IPS DF 4.7 (cell line): ENCODE measurements around the gene DUSP9.

ENCODE experiments used
- DNase-seq: peaks from one replicate; pipeline ENCODE4 v3.0.0-alpha.2; 2013; ENCODE audit warnings: low spot score; ENCODE audit errors: extremely low read depth

DUSP9 gene

DNA sequence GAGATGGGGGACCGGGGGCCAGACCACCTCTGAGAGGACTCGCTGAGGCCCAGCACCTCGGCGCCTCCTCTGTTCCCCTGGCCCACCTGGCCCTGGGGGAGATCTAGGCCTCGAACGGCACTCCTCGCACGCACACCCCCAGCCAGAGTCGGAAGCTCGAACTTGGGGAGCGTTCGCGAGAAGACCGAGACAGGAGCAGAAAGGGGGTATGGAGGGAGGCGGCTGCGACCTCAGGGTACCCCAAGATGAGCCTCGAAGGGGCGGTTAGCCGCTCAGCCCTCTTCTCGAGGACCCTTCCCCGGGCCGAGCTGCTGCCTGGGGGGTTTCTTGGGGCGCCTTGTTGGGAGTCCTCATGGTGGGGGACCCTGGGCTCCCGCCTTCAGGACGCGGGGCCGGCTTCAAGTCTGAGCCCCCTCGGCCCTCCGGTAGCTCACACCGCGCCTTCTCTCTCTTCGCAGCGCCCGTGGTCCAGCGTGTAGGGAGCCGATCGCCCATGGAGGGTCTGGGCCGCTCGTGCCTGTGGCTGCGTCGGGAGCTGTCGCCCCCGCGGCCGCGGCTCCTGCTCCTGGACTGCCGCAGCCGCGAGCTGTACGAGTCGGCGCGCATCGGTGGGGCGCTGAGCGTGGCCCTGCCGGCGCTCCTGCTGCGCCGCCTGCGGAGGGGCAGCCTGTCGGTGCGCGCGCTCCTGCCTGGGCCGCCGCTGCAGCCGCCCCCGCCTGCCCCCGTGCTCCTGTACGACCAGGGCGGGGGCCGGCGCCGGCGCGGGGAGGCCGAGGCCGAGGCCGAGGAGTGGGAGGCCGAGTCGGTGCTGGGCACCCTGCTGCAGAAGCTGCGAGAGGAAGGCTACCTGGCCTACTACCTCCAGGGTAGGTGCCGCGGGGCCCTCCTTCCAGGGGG is 706 bp downstream of the DUSP9 start:
- DNase-seq, result no peak

DNA sequence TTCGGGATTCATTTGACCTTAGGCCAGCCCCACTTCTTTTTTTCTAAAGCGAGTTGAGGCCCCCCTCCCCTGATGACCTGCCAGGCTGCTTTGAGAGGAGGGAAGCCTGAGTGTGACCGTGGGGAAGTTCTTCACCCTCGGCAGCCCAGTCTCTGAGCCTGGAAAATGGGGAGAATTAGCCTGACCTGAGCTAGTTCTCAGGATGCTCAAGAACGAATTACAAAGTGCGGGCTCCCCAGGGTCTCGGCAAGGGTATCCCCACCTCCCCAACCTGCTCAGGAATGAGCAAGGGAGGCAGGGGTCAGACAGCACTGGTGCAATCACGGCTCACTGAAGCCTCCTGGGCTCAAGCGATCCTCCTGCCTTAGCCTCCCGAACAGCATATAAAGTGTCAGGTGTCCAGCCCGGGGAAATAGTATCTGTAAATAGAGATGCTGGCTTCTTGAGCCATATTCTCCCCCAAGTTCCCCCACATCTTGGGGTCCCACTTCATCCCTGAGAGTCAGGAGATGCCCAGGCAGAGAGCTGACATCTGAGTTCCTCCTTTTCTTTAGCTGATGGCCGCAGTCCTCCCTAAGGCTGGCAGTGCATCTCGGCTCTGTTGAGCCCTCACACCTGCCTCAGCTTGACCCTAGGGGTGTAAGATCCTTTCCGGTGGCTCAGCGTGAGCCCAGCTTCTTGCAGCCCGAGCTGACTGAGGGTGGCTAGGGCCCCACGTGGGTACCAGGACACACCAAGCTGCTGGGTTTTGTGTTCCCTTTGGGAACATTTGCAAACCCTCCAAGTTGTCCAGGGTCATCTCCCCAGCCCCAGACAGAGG is 1.6 kb downstream of the DUSP9 start:
- DNase-seq, result no peak

DNA sequence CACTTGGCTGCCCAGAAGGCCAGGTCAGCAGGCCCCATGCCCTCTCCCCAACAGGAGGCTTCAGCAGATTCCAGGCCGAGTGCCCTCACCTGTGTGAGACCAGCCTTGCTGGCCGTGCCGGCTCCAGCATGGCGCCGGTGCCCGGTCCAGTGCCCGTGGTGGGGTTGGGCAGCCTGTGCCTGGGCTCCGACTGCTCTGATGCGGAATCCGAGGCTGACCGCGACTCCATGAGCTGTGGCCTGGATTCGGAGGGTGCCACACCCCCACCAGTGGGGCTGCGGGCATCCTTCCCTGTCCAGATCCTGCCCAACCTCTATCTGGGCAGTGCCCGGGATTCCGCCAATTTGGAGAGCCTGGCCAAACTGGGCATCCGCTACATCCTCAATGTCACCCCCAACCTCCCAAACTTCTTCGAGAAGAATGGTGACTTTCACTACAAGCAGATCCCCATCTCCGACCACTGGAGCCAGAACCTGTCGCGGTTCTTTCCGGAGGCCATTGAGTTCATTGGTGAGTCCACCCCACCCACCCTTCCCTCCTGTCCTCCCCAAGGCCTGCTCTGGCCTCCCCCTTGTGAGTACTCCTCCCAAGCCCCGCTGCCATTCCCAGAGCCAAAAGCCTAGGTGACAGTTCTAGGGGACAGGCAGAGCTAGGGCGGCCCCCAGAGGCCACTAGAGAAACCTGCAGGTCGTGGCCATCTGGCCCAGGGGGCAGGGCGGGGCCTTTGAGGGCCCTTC is 2.3 kb downstream of the DUSP9 start:
- DNase-seq, result no peak

DNA sequence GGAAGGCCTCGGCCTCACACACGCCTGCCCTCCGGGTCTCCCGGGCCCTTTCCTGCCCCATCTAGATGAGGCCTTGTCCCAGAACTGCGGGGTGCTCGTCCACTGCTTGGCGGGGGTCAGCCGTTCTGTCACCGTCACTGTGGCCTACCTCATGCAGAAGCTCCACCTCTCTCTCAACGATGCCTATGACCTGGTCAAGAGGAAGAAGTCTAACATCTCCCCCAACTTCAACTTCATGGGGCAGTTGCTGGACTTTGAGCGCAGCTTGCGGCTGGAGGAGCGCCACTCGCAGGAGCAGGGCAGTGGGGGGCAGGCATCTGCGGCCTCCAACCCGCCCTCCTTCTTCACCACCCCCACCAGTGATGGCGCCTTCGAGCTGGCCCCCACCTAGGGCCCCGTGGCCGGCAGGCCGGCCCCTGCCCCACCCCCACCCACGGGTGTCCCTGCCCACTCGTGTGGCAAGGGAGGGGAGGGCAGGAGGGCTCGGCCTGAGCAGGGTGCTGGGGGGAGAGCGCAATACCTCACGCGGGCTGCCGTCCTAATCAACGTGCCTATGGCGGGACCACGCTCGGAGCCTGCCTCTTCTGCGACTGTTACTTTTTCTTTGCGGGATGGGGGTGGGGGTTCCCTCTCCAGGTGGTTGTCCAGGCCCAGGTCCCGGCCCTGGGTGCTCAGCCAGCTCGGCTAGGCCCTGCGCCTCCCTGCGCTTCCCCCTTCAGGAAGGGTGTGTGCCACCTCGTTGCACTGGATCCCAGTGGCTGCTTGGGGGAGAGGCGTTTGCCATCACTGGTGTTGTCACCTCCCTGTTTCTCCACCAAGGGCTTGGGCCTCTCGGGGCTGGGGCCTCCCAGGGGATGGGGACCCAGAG is 3.1 kb downstream of the DUSP9 start:
- DNase-seq, result no peak

DNA sequence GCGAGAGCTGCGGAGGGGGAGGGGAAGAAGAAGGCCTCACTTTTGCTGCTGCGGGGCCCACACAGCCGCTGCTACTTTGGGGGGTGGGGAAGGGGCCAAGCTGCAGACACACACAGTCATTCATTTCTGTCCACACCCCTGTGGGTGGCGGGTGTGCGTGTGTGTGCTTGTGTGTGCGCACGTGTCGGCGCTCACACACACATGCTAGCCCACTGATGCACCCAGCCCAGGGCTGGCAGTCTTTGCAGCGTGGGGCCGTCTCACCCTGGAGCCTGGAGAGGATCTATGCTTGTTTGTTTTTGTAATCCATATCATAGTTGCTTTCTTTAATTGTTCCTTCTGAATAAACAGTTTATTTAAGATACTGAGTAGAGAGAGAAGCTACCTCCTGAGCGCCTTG is 4.0 kb downstream of the DUSP9 start:
- no peak for DNase-seq

DNA sequence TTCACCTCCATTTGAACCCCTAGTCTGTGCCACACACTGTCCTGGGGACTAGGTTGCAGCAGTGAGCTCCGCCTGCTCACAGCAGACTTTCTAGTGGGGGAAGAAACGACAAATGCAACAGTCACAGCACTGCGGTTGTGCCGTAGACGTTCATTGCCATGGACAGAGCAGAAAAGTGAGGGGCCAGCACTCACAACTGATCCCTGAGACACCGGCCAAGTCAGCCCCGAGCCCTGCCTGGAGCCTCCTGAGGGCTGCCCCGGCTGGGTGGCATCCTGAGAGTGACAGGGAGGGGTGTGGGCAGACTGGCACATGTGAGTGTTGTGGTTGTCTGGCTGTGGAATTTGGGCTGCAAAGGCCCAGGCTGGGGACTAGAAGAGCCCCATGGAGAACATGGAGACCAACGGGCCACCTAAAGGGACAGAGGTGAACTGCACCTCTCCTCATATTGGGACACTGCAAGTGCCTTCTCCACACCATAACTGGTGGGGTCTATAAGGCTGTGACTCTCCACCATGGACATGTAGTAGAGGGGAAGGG is 4.6 kb downstream of the DUSP9 start:
- DNase-seq, result no peak

DNA sequence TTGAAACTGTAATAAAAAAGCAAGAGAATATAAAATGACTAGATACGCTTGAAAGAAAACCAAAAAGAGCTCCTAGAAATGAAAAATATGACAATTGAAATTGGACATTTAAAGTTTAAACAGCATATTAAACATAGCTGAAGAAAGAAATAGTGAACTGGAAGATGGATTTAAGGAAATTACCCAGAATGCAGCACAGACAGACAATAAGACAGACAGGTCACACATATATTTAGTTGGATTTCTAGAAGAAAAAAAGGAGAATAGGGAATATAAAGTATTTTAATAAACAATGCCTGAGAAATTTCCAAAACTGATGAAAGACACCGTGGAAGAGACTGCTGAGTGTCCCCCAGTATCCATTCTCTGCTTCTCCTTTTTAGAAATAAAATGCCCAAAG is 6.6 kb downstream of the DUSP9 start:
- DNase-seq, result no peak

DNA sequence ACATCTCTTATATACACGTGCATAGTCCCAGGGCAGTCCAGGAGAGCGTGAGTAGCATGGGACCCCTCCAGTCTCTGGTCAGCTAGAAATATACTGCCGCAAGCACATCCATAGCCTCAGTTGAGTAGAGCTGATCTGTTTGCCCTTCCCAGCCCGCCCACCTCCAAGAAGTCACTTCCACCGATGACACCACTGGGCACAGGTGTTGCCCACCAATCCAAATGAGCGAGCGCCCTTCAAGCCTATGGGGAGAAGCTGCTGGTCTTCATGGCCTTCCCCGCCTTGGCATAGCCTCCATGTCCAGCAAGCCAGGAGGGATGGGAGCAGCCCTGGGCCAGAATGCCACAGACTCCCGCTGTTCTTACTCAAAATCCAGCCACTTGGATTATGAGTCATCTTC is 10.2 kb downstream of the DUSP9 start:
- no peak for DNase-seq

DNA sequence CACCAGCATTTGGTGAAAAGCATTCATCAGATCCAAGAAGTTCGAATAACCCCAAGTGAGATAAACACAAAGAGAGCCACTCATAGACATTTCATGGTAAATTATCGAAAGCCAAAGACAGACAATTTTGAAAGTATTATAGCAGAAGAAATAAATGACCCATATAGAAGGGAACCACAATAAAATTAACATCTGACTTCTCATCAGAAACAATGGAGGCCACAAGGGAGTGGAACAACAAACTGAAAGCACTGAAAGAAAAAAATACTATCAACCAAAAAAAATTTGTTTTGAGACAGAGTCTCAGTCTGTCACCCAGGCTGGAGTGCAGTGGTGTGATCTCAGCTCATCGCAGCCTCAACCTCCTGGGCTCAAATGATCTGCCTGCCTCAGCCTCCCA is 12.3 kb downstream of the DUSP9 start:
- DNase-seq, result no peak

DNA sequence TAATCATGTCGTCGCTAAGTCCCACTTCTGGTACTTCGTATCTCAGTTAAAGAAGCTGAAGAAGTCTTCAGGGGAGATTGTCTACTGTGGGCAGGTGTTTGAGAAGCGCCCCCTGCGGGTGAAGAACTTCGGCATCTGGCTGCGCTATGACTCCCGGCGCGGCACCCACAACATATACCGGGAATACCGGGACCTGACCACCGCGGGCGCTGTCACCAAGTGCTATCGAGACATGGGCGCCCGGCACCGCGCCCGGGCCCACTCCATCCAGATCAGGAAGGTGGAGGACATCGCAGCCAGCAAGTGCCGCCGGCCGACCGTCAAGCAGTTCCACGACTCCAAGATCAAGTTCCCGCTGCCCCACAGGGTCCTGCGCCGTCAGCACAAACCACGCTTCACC is 15.3 kb downstream of the DUSP9 start:
- no peak for DNase-seq

DNA sequence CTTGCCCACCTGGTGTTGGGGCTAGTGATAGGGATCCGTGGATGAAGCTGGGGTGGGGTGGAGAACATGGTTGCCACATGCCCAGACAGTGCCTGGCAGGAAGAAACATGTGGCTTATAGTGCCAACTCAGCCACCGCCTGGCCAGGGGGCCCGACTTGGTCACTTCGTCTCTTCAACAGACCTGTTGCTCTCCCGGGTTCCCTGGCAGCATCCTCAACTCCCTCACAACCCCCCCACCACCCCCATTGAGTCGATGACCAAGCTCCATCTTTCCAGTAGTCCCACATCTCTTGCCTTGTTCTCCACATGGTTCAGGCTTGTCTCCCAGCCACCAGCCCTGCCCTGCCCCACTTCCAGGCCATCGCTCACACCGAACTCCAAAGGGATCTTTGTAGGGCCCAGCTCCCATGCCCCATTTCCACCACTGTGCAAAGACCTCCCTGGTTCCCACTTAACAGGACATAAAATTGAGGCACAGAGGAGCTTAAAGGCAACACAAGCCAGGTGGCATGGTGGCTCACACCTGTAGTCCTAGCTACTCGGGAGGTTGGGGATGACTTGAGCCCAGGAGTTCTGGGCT is 18.8 kb downstream of the DUSP9 start:
- DNase-seq, result no peak

DNA sequence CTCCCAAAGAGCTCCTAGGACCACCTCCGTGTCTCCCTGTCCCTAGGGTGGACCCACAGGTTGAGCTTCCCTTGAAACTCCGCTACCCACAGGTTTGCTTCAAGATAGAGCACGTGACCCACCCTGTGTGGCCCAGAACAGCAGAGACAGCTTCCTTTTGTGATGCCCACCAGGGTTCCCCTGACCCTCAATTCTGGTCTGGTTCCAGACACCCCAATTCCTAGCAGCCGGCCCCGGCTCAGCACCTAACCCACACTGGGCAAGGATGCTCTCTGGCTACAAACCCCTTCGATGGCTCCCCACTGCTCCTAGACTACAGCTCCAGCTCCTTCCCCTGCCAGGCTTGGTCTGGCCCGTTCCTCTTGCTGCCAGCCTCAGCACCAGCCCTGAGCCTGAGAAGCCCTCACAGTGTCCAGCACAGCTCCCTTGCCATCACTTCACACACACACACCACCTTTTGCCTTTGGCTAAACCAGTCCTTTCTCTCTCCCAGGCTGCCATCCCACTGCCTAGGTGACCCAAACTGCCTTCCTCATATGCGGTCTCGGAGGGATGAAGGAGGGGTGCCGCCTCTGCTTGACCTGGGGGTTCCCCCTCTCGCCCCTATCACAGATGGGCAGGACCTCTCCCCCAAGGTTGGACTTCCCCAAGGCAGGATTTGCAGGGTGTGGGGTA is 20.4 kb downstream of the DUSP9 start:
- no peak for DNase-seq

DNA sequence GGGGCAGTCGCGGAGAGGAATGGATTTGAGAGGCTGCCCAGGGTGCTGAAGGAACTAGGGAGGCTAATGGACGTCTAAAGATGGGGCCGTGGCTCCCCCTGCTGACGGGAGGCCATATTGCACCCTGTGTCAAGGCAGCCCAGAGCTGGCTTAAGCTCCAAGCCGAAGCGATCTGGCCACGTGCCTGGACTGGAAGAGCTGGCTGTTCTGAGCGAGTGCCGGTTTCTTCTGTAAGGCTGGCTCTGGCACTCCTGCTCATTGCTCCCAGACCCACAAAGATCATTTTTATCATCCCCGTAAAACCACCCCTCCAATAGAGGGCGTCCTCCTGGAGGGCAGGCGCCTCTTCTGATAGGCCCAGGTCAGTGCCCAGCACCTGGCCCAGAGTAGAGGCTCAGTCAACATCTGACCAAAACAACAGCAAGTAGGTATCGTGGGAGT is 21.0 kb downstream of the DUSP9 start:
- no peak for DNase-seq

DNA sequence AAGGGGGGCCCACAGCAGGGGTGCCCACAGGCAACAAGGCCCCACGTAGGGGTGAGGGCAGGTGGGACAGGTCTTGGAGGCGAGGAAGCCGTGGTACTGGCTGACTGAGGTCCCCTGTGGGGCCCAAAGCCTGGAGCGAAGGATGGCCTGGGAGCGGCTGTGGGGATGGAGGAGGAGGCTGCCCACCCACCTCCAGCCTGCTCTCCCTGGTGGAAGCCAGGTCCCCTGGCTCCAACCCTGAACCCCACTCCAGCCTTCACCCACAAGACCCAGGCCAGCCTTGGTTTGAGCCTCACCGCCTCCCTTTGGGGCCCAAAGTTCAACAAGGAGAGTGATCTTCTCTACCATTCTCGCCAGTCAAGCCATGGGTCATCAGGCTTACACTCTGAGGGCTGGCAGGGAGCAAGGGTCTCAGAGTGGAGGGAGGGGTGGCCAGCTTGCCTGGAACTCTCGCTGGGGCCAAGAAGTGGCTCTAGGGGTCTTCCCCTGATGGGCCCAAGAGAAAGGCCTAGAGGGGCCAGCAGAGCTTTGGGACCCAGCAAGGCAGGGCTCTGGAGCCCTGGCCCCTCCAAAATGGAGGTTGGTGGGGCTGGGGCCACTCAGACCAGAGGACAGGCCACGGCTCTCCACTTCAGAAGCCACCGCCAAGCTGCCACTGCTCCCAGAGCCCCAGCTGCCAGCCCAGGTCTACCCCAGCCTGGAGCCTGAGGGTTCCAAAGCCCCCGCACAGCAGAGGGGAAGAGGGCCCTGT is 21.6 kb downstream of the DUSP9 start:
- no peak for DNase-seq

DNA sequence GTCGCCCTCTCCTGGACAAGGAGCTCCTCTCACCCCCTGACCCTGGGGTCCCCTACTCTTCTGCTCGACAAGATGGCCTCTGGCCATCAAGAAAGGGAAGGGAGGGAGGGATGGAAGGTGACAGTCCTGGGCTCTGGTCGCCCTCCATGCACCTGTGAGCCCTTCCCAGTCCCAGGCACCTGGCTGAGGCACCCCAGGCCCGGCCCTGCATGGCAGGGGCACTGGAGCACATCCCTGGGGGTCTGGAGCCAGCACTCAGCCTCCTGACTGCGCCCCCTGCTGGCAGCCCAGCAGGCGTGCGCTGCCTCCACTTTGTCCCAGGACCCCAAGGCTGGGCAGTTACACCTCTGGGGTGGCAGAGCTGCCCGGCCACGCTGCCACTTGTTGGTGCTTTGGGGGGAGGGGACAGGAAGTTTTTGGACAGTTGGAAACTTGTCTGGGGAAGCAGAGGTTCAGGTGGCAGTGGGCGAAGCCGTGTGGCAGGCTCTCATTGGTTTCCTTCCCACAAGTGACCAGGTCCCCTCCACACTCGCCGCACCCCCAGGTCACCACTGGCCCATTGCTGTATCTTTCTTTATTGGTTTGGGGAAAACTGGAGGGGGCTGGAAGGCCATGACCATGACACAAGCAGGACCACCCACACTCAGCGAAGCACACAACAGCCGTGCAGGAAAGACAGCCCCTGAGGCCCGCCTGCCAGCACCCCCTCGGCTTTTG is 22.3 kb downstream of the DUSP9 start:
- no peak for DNase-seq

DNA sequence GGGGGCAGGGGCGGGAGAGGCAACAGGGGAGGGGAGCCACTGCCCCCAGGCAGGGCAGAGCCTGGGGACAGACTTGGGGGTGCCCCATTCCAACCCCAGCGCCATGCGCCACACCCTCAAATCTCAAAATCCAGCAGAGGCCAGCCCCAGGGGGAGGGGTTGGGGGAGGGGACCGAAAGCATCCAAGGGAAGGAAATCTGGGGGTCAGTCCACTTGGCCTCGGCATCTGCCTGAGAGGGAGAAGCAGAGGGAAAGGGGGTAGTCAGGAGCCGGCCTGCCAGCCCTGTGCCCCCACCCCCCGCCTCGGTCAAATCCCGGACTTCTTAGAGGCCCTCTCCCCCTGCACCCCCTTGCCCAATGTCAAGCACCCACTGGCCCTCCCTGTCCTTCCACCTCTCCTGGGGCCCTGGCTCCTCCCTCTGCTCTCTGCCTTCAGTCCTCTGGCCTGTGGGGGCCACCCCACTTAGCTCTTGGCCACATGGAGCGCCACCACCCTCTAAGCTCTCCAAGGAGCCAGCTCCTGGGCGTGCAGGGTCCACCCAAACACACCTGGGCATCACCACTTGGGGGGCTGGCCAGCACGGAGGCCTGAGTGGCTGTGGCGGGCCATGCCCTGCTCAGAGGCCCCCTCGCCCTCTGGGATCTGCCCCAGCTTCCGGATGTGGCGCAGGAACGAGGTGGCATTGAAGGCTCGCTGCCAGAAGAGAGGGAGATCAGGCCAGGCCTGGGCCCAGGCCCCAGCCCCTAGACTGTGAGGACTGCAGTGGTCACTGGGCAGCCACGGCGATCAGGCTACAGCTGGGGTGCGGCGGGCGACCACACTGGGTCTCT is 23.1 kb downstream of the DUSP9 start:
- DNase-seq, result no peak
